ENCODE measurements around the gene DIPK1C.

DIPK1C gene

DNA sequence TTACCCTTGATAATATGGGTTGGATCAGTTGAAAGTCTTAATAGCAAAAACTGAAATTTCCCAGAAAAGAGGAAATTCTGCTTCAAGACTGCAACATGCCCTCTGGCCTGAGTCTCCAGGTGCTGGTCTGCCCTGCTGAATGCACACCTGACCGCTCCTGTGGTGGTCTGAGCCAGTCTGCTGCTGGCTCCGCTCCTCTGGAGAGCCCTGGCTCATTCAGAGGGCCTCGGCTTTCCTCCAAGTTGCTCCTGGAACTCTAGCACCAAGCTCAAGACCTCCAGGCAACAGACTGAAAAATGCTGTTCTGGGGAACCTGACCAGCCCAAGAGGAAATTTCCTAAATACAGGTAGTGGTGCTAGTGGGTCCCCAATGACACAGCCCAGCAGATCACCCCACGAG, 64.8 kb downstream of the DIPK1C start:
- in situ Hi-C loops (cut with MboI; ENCODE audit: low pct_unique_long_range_greater_than_20kb, low sequenced_read_pairs, unreplicated experiment), result no loop called here
- no peak for TF ChIP-seq CTCF (IDR thresholded peaks at IDR 0.05; ENCODE audit: extremely low read depth, insufficient read depth, missing control alignments)
- no peak for DNase-seq (ENCODE audit: low spot score)

DNA sequence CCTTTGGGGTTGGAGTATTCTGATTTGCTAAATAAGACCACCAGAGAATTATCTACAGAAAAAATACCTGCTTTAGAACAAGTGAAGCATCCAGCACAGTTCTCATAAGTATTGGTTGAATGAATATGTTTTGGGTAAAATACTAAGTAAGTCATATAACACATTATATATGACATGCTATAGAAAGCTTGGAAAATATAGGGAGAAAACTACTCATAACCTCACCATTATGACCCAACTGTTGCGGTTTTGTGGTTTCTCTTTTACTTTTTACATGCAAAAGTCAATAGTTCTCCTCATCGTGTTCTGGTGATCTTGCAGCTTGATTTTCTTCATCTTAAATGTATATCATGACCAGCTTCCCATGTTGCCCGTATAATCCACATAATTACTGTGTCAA, 66.2 kb downstream of the DIPK1C start:
- TF ChIP-seq CTCF (IDR thresholded peaks at IDR 0.05; ENCODE audit: extremely low read depth, insufficient read depth, missing control alignments), result no peak
- no peak for DNase-seq (ENCODE audit: low spot score)
- in situ Hi-C loops (cut with MboI; ENCODE audit: low pct_unique_long_range_greater_than_20kb, low sequenced_read_pairs, unreplicated experiment), result no loop called here

GRCh38 chr18:74389991-74390390, 67.1 kb downstream of the DIPK1C start:
- TF ChIP-seq CTCF (IDR thresholded peaks at IDR 0.05; ENCODE audit: extremely low read depth, insufficient read depth, missing control alignments), result no peak
- DNase-seq (ENCODE audit: low spot score), result no peak
- in situ Hi-C loops (cut with MboI; ENCODE audit: low pct_unique_long_range_greater_than_20kb, low sequenced_read_pairs, unreplicated experiment), result no loop called here

DNA sequence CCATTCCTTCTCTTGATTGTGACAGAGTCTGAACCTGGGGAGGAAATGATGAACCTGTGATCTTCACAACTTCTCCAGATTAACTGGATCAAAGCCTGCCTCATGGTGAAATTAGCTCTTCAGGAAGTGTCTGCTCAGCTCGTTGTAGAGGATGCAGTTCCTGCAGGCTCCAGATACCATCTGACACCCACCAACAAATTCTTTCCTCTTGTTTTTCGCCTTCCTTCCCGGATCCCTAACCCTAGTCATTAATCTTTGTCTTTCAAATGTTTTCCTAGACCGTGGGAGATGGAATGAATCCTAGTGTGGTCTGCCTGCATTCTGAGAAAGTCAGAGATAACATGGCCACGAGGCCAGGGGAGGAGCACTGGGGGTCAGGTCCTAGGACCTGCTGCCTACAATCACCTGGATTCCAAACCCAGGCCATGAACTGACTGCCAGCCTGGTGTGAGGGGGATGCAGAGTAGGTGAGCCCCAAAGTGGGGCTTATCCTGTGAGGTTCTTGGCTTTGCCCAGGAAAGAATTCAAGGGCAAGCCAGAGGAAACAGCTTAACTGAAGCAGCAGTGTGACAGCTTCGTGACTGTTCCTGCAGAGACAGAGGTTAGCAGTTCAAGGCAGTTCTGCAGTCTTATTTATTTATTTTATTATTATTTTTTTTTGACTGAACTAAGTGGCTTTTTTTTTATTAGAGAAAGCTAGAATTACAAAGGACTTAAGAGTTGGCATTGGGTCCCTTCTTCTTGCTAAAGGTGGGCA, 67.8 kb downstream of the DIPK1C start:
- no peak for TF ChIP-seq CTCF (IDR thresholded peaks at IDR 0.05; ENCODE audit: extremely low read depth, insufficient read depth, missing control alignments)
- DNase-seq (ENCODE audit: low spot score), result no peak
- in situ Hi-C loops (cut with MboI; ENCODE audit: low pct_unique_long_range_greater_than_20kb, low sequenced_read_pairs, unreplicated experiment), result no loop called here

GRCh38 chr18:74388227-74388626, 68.9 kb downstream of the DIPK1C start:
- DNase-seq (ENCODE audit: low spot score), result no peak
- no peak for TF ChIP-seq CTCF (IDR thresholded peaks at IDR 0.05; ENCODE audit: extremely low read depth, insufficient read depth, missing control alignments)
- in situ Hi-C loops (cut with MboI; ENCODE audit: low pct_unique_long_range_greater_than_20kb, low sequenced_read_pairs, unreplicated experiment), result no loop called here

DNA sequence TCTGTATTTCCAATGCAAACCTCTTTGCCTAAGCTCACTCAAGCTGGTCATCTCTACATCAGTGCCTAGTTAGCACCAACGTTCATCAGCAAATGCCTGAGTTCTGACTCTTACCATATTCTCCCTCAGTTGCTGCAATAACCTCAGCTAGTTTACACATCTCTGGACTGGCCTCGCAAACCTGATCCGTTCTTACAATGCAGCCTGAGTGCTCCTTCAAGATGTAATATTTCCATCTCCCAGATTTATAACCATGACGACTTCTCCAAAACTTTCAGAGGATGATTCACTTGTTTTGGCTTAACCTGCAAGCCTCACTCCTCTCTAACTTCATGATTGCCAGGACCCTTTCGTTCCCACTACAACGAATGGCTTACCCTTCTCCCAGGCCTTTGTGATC, 69.7 kb downstream of the DIPK1C start:
- in situ Hi-C loops (cut with MboI; ENCODE audit: low pct_unique_long_range_greater_than_20kb, low sequenced_read_pairs, unreplicated experiment), result no loop called here
- no peak for DNase-seq (ENCODE audit: low spot score)
- TF ChIP-seq CTCF (IDR thresholded peaks at IDR 0.05; ENCODE audit: extremely low read depth, insufficient read depth, missing control alignments), result no peak

Data from GM13977 (cell line).